Heart right ventricle (tissue), 16 donors: Measurements from ENCODE around the gene MERTK. TPM values are rescaled to one million over a fixed set of nuclear protein-coding genes. Genes with fewer than 3 reads are reported as not detected.

Experiments used
- ATAC-seq, 8 donors: fragments of 200-7000 bp; cut with Tn5 transposase; one replicate each; pipeline ENCODE4 v1.9.1; 2020; ENCODE audit warnings: mild to moderate bottlenecking in 8 of 8, moderate library complexity in 8 of 8, moderate number of reproducible peaks in 1 of 8
- DNase-seq, 2 donors: peaks; one replicate each; pipeline ENCODE4 v3.0.0-alpha.2; 2020
- H3K27ac ChIP-seq, 10 donors: fragments of 200-600 bp; sonication (generic) in 2 of 10; one replicate each; pipeline versions ENCODE4 v1.5.0 to v1.8.0; 2020 to 2022; ENCODE audit warnings: mild to moderate bottlenecking in 3 of 10
- H3K27me3 ChIP-seq, 7 donors: fragments of 200-600 bp; one replicate each; pipeline ENCODE4 v1.8.0; 2021 to 2022; ENCODE audit warnings: mild to moderate bottlenecking in 2 of 7
- H3K36me3 ChIP-seq, 9 donors: fragments of 200-600 bp; sonication (generic) in 1 of 9; one replicate each; pipeline versions ENCODE4 v1.5.0 to v1.8.0; 2020 to 2022; ENCODE audit warnings: mild to moderate bottlenecking in 2 of 9
- H3K4me1 ChIP-seq, 9 donors: fragments of 200-600 bp; sonication (generic) in 1 of 9; one replicate each; pipeline versions ENCODE4 v1.5.0 to v1.8.0; 2020 to 2022; ENCODE audit warnings: mild to moderate bottlenecking in 4 of 9
- H3K4me3 ChIP-seq, 10 donors: fragments of 200-600 bp; sonication (generic) in 2 of 10; one replicate each; pipeline versions ENCODE4 v1.5.0 to v1.8.0; 2020 to 2022; ENCODE audit warnings: mild to moderate bottlenecking in 7 of 10, moderate library complexity in 2 of 10
- H3K9me3 ChIP-seq, 11 donors: fragments of 200-600 bp in 10 of 11; sonication (generic) in 2 of 11; one replicate each; pipeline versions ENCODE4 v1.5.0 to v1.8.0; 2013 to 2022; ENCODE audit warnings: mild to moderate bottlenecking in 2 of 11, control low read depth in 1 of 11, moderate library complexity in 1 of 11
- CTCF ChIP-seq, 9 donors: fragments of 200-600 bp; sonication (generic) in 2 of 9; IDR thresholded peaks; one replicate each; pipeline versions ENCODE4 v1.5.0 to v1.8.0; 2021 to 2022; ENCODE audit warnings: antibody characterized with exemption in 9 of 9, mild to moderate bottlenecking in 5 of 9, moderate library complexity in 1 of 9
- WGBS, 2 donors: extraction: QIAGEN DNeasy Blood & Tissue Kit; methylation state at CpG; one replicate each; pipeline ENCODE4 v1.1.7; 2013; ENCODE audit warnings: inconsistent platforms in 1 of 2; 5-methylcytosine and 5-hydroxymethylcytosine counted together
- intact Hi-C, 10 donors: fragments of 100-400 bp; cut with DNase I; formaldehyde crosslinking; loops; one replicate each; pipeline versions ENCODE4 v1.11.1 to v1.14.2; 2022
- polyA plus RNA-seq, 2 donors: library from polyadenylated mRNA; stranded (reverse); fragments of 200-250 nt; gene quantifications; one replicate each; pipeline ENCODE4 v1.2.3, GENCODE V29; 2013
- total RNA-seq, 10 donors: library from RNA; stranded (reverse); fragmentation: NEBNext Ultra II Directional in 3 of 10; extraction: Animal tissue kit (Norgen Biotek cat#: 25700) in 3 of 10; gene quantifications; one replicate each; pipeline versions ENCODE4 v1.2.1 to v1.2.4, GENCODE V29; 2021 to 2023
- donor health status: Arrhythmogenic right ventricular cardiomyopathy.
- donor health status: ischemic (EF 13 %, LVEDD 7.1; RV severe dilation, severe dysfunction).
- donor health status: healthy with polysubstance abuse.
- donor health status: DM: no; HTN: yes; CAD: no.
- donor health status: DM: no; HTN: no; CAD: no.
- donor health status: ischemic (EF 25% LVEDD 6.9; RV normal size, moderate dysfunction).
- donor health status: ischemic (EF 25% LVEDD 5.7; RV mildly dilated, moderate dysfunction).
- donor health status: healthy.
- donor health status: DM: yes; HTN: yes; CAD: no.
- donor health status: Ischemic cardiomyopathy.
- donor health status: ischemic (EF 35%, LVEDD 5.7; RV mildly dilated, moderate dysfunction).
- donor health status: nonischemic (EF 11% LVEDD 7.7; RV severe dilation, severe dysfunction).
- donor health status: DM: yes; HTN: yes; CAD: no.
- donor health status: PGD.
- donor health status: ischemic (EF 29% LVEDD 5.4; RV normal size, mild dysfunction).
- donor health status: nonischemic (EF 23%, LVEDD 6.1; RV moderate dilation, normal function).

MERTK gene
- total and polyA plus RNA-seq, 12 donors, result 2.3 to 8.9 (median 3.9) TPM

- DNase-seq (no peak), ATAC-seq (no peak)
- Histone ChIP-seq H3K4me1 (peaks cover 0 to 31% (median 17%) of the 10 kb centered on the region in 9 donors), H3K4me3 (no peak overlapping the region), H3K36me3 (peaks cover 0 to 45% (median 0%) of the 10 kb centered on the region in 9 donors), H3K27ac (peak overlapping the region in 1 of 10 donors; percentile 6), H3K9me3 (no peaks in the 10 kb centered on the region), H3K27me3 (no peaks in the 10 kb centered on the region)
- 95 to 99% methylated on average over 3 of the region's 3 CpGs for WGBS, 2 donors
- intact Hi-C loops, result no loop called here
- TF ChIP-seq CTCF (IDR thresholded peaks at IDR 0.05), result no peak
These were observed 66.7 kb downstream of the MERTK start for GRCh38 chr2:111965062-111965461.

- H3K4me3 ChIP-seq, result no peak overlapping the region
- H3K27me3 ChIP-seq, result no peaks in the 10 kb centered on the region
- intact Hi-C loops, result no loop called here
- WGBS, 2 donors, result 39 to 56% methylated on average over 1 of the region's 1 CpG
- H3K27ac ChIP-seq, result peak overlapping the region in 4 of 10 donors; percentile 25 to 58 (median 42)
- peaks cover 0 to 46% (median 0%) of the 10 kb centered on the region in 9 donors for H3K36me3 ChIP-seq
- peaks cover 0 to 31% (median 17%) of the 10 kb centered on the region in 9 donors for H3K4me1 ChIP-seq
- TF ChIP-seq CTCF (IDR thresholded peaks at IDR 0.05), result no peak
- ATAC-seq (no peak), DNase-seq (no peak)
- H3K9me3 ChIP-seq, result no peaks in the 10 kb centered on the region
These were observed 67.8 kb downstream of the MERTK start for GRCh38 chr2:111966241-111966640.

DNA sequence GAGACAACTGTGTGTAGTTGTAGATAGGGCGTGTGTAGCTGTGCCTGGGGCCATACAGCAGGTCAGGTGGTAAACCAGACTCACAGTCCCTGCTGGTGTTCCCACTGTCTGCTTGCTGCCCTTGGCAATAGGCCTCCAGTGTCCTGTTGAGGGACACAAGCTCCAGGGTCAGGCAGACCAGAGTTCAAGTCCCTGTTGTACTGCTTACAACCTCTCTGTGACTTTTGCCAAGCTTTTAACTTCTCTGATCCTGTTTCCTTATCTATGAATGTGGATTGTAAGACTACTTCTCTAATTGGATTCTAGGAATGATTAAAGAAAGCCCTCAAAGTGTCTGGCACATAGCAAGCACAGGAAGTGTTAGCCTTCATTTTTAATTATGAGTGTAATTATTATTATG, 68.6 kb downstream of the MERTK start:
- Histone ChIP-seq H3K4me3 (no peak overlapping the region), H3K27me3 (no peaks in the 10 kb centered on the region), H3K9me3 (no peaks in the 10 kb centered on the region), H3K27ac (peak overlapping the region in 3 of 10 donors; percentile 25 to 58 (median 52)), H3K36me3 (peaks cover 0 to 46% (median 0%) of the 10 kb centered on the region in 9 donors), H3K4me1 (peaks cover 0 to 29% (median 17%) of the 10 kb centered on the region in 9 donors)
- 86 to 96% methylated on average over 1 of the region's 1 CpG for WGBS, 2 donors
- ATAC-seq (no peak), DNase-seq (no peak)
- intact Hi-C loops, result no loop called here
- no peak for TF ChIP-seq CTCF (IDR thresholded peaks at IDR 0.05)

- 100% methylated on average over 1 of the region's 1 CpG for WGBS, 2 donors
- Histone ChIP-seq H3K27me3 (no peaks in the 10 kb centered on the region), H3K9me3 (no peaks in the 10 kb centered on the region), H3K4me3 (no peak overlapping the region), H3K4me1 (peaks cover 0 to 40% (median 33%) of the 10 kb centered on the region in 9 donors), H3K36me3 (peaks cover 0 to 43% (median 0%) of the 10 kb centered on the region in 9 donors), H3K27ac (no peak overlapping the region)
- no peak for DNase-seq
- TF ChIP-seq CTCF (IDR thresholded peaks at IDR 0.05), result no peak
- intact Hi-C loops, result loop anchor here in 3 of 10 donors (5.0 to 10.0 kb wide), 2 partner anchors 73 to 74 kb away; partner anchors contain the start of gene MERTK (in 2 of the 3)
- no peak for ATAC-seq
These were observed 72.0 kb downstream of the MERTK start for GRCh38 chr2:111970453-111970852.
